HepG2 (cell line): ENCODE results near the gene BEAN1. TPM values are rescaled to one million over a fixed set of nuclear protein-coding genes. Genes with fewer than 3 reads are reported as not detected.

ENCODE experiments used
- ATF3 ChIP-seq: sonication (generic); formaldehyde crosslinking; IDR thresholded peaks from 2 replicates; pipeline ENCODE4 v1.4.0; 2020; ENCODE audit warnings: missing genetic modification reagents
- FOXA3 ChIP-seq: IDR thresholded peaks from 2 replicates; pipeline ENCODE4 v1.6.1; 2016; ENCODE audit warnings: missing genetic modification reagents, missing compliant biosample characterization
- GTF3A ChIP-seq: sonication (generic); formaldehyde crosslinking; conservative IDR thresholded peaks from 2 replicates; pipeline ENCODE4 v1.4.0; 2020; ENCODE audit warnings: mild to moderate bottlenecking, missing genetic modification reagents
- ISL2 ChIP-seq: sonication (generic); formaldehyde crosslinking; IDR thresholded peaks from 2 replicates; pipeline ENCODE4 v1.5.0; 2020; ENCODE audit warnings: missing genetic modification reagents
- KDM1A ChIP-seq: IDR thresholded peaks from 2 replicates; pipeline ENCODE4 v1.6.1; 2016; ENCODE audit warnings: missing compliant biosample characterization
- KDM4B ChIP-seq: sonication (generic); formaldehyde crosslinking; IDR thresholded peaks from 2 replicates; pipeline ENCODE4 v1.4.0; 2020; ENCODE audit warnings: missing genetic modification reagents
- LCORL ChIP-seq, 2 experiments: fragments of 450-650 bp in 1 of 2; sonication (generic) in 1 of 2; formaldehyde crosslinking in 1 of 2; IDR thresholded peaks; 2 replicates each; pipeline versions ENCODE4 v1.5.0 to v1.6.1; 2017 to 2020; ENCODE audit warnings: antibody characterized with exemption in 1 of 2, missing genetic modification reagents in 1 of 2
- MAFK ChIP-seq, 2 experiments: IDR thresholded peaks in 1 of 2; conservative IDR thresholded peaks in 1 of 2; 2 replicates each; pipeline ENCODE4 v1.6.1; 2011; ENCODE audit warnings: improper control_type of control experiment in 2 of 2, low read length in 2 of 2
- TARDBP ChIP-seq: sonication (generic); formaldehyde crosslinking; IDR thresholded peaks from 2 replicates; pipeline ENCODE4 v1.8.0; 2022; ENCODE audit warnings: mild to moderate bottlenecking, missing genetic modification reagents
- ZNF12 ChIP-seq: sonication (generic); formaldehyde crosslinking; IDR thresholded peaks from 2 replicates; pipeline ENCODE4 v1.5.0; 2020; ENCODE audit warnings: missing genetic modification reagents
- ZNF160 ChIP-seq: sonication (generic); formaldehyde crosslinking; IDR thresholded peaks from 2 replicates; pipeline ENCODE4 v1.8.0; 2022; ENCODE audit warnings: mild to moderate bottlenecking, inconsistent platforms, missing genetic modification reagents
- ZNF770 ChIP-seq: sonication (generic); formaldehyde crosslinking; IDR thresholded peaks from 2 replicates; pipeline ENCODE4 v1.5.0; 2020; ENCODE audit warnings: mild to moderate bottlenecking, missing genetic modification reagents
- ZNF883 ChIP-seq: sonication (generic); formaldehyde crosslinking; IDR thresholded peaks from 2 replicates; pipeline ENCODE4 v1.5.1; 2020; ENCODE audit warnings: mild to moderate bottlenecking, missing genetic modification reagents; ENCODE audit errors: not compliant biosample characterization
- polyA plus RNA-seq, 8 experiments: library from polyadenylated mRNA; depleted of rRNA in 3 of 8; stranded (reverse) in 7 of 8; unstranded in 1 of 8; fragments of >200 nt; fragmentation: Illumina TruSeq in 4 of 8; extraction: Trizol in 4 of 8; gene quantifications; 2 replicates each; pipeline versions ENCODE4 v1.2.1 to v1.2.3, GENCODE V29; 2011 to 2016; ENCODE audit warnings: low read depth in 4 of 8, missing spikeins in 1 of 8, mixed read lengths in 1 of 8; ENCODE audit not compliant: insufficient read depth in 1 of 8
- total RNA-seq, 5 experiments: library from RNA; depleted of rRNA; stranded (reverse); fragments of >200 nt; fragmentation: Illumina TruSeq; extraction: Trizol; gene quantifications; 2 replicates each; pipeline ENCODE4 v1.2.3, GENCODE V29; 2016; ENCODE audit warnings: low read depth in 1 of 5
- TF ChIP-seq, protein P1 (sequence below): sonication (generic); formaldehyde crosslinking; conservative IDR thresholded peaks from 2 replicates; pipeline ENCODE4 v1.4.0; 2020; ENCODE audit warnings: missing genetic modification reagents
- TF ChIP-seq, protein P2 (sequence below): sonication (generic); formaldehyde crosslinking; IDR thresholded peaks from 2 replicates; pipeline ENCODE4 v1.4.0; 2020; ENCODE audit warnings: missing genetic modification reagents
- TF ChIP-seq, protein P3 (sequence below): sonication (generic); formaldehyde crosslinking; IDR thresholded peaks from 2 replicates; pipeline ENCODE4 v1.4.0; 2020; ENCODE audit warnings: missing genetic modification reagents, low read depth, mild to moderate bottlenecking, borderline replicate concordance
- TF ChIP-seq, protein P4 (sequence below): IDR thresholded peaks from 2 replicates; pipeline ENCODE4 v1.4.0; 2020; ENCODE audit warnings: mild to moderate bottlenecking, missing genetic modification reagents

Gene BEAN1
- total and polyA plus RNA-seq, 2 of the 13 experiments (the other 11 are each of a cell fraction or from before 2014, with no cell fraction given): 0.53 to 1.4 TPM

DNA sequence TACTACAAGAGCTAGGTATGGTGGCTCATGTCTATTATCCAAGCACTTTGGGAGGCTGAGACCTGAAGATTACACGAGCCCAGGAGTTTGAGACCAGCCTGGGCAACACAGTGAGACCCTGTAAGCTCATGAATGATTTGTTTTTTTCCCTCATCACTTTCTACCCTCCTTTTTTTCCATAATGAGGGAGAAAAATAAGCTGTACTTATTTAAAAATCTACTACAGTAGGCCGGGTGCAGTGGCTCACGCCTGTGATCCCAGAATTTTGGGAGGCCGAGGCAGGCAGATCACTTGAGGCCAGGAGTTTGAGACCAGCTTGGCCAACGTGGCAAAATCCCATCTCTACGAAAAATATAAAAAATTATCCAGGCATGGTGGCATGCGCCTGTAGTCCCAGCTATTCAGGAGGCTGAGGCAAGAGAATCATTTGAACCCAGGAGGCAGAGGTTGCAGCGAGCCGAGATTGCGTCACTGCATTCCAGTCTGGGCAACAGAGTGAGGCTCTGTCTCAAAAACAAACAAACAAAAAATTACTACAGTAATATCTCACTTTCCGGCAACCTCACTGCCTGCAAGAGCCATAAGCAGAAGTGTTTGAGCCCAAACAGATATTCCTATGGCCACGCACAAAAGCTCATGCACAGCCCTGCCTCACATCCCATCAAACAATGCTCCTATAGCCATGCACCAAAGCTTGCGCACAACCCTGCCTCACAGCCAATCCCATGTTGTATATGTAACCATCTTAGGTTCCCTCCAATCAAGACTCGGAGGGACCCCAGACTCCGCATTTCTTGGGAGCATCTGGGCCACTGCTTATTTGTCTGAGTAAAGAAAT, 85.4 kb downstream of the BEAN1 start (continued):
- TF ChIP-seq ZNF770 (CRISPR knock-in tag): peak; percentile 99
- no peak for TF ChIP-seq TARDBP (CRISPR knock-in tag)
- TF ChIP-seq, protein P1, sequence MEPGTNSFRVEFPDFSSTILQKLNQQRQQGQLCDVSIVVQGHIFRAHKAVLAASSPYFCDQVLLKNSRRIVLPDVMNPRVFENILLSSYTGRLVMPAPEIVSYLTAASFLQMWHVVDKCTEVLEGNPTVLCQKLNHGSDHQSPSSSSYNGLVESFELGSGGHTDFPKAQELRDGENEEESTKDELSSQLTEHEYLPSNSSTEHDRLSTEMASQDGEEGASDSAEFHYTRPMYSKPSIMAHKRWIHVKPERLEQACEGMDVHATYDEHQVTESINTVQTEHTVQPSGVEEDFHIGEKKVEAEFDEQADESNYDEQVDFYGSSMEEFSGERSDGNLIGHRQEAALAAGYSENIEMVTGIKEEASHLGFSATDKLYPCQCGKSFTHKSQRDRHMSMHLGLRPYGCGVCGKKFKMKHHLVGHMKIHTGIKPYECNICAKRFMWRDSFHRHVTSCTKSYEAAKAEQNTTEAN (CRISPR knock-in tag): 0 out of 2 replicates have a peak, but pooled peaks have one; percentile 31
- no peak for TF ChIP-seq LCORL (IDR thresholded peaks at IDR 0.05)
- peak; percentile 88; the same call in 1 of the 2 replicates for TF ChIP-seq LCORL (CRISPR knock-in tag; IDR thresholded peaks at IDR 0.05)
- peak; percentile 90 for TF ChIP-seq KDM1A (CRISPR knock-in tag)
- 0 out of 2 replicates have a peak, but pooled peaks have one; percentile 17 for TF ChIP-seq ZNF12
- TF ChIP-seq ATF3 (CRISPR knock-in tag): peak; percentile 87; the same call in 1 of the 2 replicates
- TF ChIP-seq, protein P2, sequence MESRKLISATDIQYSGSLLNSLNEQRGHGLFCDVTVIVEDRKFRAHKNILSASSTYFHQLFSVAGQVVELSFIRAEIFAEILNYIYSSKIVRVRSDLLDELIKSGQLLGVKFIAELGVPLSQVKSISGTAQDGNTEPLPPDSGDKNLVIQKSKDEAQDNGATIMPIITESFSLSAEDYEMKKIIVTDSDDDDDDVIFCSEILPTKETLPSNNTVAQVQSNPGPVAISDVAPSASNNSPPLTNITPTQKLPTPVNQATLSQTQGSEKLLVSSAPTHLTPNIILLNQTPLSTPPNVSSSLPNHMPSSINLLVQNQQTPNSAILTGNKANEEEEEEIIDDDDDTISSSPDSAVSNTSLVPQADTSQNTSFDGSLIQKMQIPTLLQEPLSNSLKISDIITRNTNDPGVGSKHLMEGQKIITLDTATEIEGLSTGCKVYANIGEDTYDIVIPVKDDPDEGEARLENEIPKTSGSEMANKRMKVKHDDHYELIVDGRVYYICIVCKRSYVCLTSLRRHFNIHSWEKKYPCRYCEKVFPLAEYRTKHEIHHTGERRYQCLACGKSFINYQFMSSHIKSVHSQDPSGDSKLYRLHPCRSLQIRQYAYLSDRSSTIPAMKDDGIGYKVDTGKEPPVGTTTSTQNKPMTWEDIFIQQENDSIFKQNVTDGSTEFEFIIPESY (CRISPR knock-in tag): peak; percentile 47; the same call in 1 of the 2 replicates
- peak; percentile 65; the same call in 1 of the 2 replicates for TF ChIP-seq FOXA3 (CRISPR knock-in tag)
- TF ChIP-seq, protein P3, sequence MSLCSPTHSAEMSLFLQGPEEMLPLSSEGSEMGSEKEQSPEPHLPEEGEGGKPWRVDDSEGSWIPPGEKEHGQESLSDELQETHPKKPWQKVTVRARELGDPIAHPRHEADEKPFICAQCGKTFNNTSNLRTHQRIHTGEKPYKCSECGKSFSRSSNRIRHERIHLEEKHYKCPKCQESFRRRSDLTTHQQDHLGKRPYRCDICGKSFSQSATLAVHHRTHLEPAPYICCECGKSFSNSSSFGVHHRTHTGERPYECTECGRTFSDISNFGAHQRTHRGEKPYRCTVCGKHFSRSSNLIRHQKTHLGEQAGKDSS: 0 out of 2 replicates have a peak, but pooled peaks have one; percentile 8
- TF ChIP-seq, protein P4, sequence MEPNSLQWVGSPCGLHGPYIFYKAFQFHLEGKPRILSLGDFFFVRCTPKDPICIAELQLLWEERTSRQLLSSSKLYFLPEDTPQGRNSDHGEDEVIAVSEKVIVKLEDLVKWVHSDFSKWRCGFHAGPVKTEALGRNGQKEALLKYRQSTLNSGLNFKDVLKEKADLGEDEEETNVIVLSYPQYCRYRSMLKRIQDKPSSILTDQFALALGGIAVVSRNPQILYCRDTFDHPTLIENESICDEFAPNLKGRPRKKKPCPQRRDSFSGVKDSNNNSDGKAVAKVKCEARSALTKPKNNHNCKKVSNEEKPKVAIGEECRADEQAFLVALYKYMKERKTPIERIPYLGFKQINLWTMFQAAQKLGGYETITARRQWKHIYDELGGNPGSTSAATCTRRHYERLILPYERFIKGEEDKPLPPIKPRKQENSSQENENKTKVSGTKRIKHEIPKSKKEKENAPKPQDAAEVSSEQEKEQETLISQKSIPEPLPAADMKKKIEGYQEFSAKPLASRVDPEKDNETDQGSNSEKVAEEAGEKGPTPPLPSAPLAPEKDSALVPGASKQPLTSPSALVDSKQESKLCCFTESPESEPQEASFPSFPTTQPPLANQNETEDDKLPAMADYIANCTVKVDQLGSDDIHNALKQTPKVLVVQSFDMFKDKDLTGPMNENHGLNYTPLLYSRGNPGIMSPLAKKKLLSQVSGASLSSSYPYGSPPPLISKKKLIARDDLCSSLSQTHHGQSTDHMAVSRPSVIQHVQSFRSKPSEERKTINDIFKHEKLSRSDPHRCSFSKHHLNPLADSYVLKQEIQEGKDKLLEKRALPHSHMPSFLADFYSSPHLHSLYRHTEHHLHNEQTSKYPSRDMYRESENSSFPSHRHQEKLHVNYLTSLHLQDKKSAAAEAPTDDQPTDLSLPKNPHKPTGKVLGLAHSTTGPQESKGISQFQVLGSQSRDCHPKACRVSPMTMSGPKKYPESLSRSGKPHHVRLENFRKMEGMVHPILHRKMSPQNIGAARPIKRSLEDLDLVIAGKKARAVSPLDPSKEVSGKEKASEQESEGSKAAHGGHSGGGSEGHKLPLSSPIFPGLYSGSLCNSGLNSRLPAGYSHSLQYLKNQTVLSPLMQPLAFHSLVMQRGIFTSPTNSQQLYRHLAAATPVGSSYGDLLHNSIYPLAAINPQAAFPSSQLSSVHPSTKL (CRISPR knock-in tag): peak; percentile 77
- no peak for TF ChIP-seq MAFK (conservative IDR thresholded peaks at IDR 0.05 in 1 of 2, IDR thresholded peaks at IDR 0.05 in 1 of 2; ENCODE audit: low read length in 2 of 2)
- TF ChIP-seq KDM4B (CRISPR knock-in tag): no peak
- TF ChIP-seq GTF3A (CRISPR knock-in tag): no peak
- no peak for TF ChIP-seq ISL2
- TF ChIP-seq ZNF883 (CRISPR knock-in tag): peak; percentile 16
- TF ChIP-seq ZNF160 (CRISPR knock-in tag): no peak
